ENCODE data around the gene OSCP1. TPM values are rescaled to one million over a fixed set of nuclear protein-coding genes. Genes with fewer than 3 reads are reported as not detected.

Gene OSCP1
- total and polyA plus RNA-seq, 2 experiments from 2014 or later = 2.2 to 2.6 TPM

DNA sequence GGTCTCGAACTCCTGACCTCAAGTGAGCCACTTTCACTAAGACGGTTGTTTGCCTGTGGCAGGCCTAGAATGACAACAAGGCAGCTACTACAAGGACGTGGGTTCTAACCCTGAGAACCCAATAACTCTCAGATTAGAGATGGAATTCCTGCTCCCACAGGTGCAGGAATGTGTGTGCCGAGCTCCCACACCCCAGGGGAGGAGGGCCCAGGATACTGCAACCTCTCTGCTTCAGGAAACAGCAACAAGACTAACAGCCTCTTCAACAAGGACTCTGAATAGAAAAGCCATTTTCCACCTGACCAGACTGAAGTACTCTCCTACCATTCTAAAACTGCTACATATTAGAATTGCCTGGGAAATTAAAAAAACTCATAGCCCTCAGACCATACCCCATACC, 57.4 kb downstream of the OSCP1 start:
- Histone ChIP-seq H3K9me2 (ENCODE audit: insufficient read depth) (no peaks in the 10 kb centered on the region), H3K79me2 (replicated peaks; ENCODE audit: insufficient read depth) (peaks cover 15% of the 10 kb centered on the region; the same call in 1 of the 2 replicates), H3K4me2 (no peak overlapping the region), H3K36me3 (ENCODE audit: insufficient read depth) (no peaks in the 10 kb centered on the region; the same call in 1 of the 2 replicates), H3K27ac (ENCODE audit: low read depth) (no peak overlapping the region), H3K4me3 (no peak overlapping the region), H3K27me3 (ENCODE audit: insufficient read depth) (no peaks in the 10 kb centered on the region), H4K20me1 (replicated peaks; ENCODE audit: insufficient read depth) (no peaks in the 10 kb centered on the region), H3K4me1 (ENCODE audit: insufficient read depth) (peaks cover 8% of the 10 kb centered on the region), H3F3A (replicated peaks; ENCODE audit: low read depth) (0 out of 2 replicates have a peak, but pooled peaks cover 2% of the 10 kb centered on the region), H2AFZ (no peak overlapping the region)
- H3K36me3 Mint-ChIP-seq (ENCODE audit: low read depth) = peaks cover 40% of the 10 kb centered on the region
- H3K27ac Mint-ChIP-seq = no peak overlapping the region
- DNase-seq (ENCODE audit: low spot score) = no peak
- no peak for ATAC-seq
- H3K9me3 Mint-ChIP-seq = no peaks in the 10 kb centered on the region
- H3K27me3 Mint-ChIP-seq (ENCODE audit: insufficient read depth, low read depth, poor library complexity) = peaks cover 11% of the 10 kb centered on the region
- H3K4me1 Mint-ChIP-seq = peaks cover 10% of the 10 kb centered on the region
- H3K4me3 Mint-ChIP-seq = no peak overlapping the region
- TF ChIP-seq, protein P1, sequence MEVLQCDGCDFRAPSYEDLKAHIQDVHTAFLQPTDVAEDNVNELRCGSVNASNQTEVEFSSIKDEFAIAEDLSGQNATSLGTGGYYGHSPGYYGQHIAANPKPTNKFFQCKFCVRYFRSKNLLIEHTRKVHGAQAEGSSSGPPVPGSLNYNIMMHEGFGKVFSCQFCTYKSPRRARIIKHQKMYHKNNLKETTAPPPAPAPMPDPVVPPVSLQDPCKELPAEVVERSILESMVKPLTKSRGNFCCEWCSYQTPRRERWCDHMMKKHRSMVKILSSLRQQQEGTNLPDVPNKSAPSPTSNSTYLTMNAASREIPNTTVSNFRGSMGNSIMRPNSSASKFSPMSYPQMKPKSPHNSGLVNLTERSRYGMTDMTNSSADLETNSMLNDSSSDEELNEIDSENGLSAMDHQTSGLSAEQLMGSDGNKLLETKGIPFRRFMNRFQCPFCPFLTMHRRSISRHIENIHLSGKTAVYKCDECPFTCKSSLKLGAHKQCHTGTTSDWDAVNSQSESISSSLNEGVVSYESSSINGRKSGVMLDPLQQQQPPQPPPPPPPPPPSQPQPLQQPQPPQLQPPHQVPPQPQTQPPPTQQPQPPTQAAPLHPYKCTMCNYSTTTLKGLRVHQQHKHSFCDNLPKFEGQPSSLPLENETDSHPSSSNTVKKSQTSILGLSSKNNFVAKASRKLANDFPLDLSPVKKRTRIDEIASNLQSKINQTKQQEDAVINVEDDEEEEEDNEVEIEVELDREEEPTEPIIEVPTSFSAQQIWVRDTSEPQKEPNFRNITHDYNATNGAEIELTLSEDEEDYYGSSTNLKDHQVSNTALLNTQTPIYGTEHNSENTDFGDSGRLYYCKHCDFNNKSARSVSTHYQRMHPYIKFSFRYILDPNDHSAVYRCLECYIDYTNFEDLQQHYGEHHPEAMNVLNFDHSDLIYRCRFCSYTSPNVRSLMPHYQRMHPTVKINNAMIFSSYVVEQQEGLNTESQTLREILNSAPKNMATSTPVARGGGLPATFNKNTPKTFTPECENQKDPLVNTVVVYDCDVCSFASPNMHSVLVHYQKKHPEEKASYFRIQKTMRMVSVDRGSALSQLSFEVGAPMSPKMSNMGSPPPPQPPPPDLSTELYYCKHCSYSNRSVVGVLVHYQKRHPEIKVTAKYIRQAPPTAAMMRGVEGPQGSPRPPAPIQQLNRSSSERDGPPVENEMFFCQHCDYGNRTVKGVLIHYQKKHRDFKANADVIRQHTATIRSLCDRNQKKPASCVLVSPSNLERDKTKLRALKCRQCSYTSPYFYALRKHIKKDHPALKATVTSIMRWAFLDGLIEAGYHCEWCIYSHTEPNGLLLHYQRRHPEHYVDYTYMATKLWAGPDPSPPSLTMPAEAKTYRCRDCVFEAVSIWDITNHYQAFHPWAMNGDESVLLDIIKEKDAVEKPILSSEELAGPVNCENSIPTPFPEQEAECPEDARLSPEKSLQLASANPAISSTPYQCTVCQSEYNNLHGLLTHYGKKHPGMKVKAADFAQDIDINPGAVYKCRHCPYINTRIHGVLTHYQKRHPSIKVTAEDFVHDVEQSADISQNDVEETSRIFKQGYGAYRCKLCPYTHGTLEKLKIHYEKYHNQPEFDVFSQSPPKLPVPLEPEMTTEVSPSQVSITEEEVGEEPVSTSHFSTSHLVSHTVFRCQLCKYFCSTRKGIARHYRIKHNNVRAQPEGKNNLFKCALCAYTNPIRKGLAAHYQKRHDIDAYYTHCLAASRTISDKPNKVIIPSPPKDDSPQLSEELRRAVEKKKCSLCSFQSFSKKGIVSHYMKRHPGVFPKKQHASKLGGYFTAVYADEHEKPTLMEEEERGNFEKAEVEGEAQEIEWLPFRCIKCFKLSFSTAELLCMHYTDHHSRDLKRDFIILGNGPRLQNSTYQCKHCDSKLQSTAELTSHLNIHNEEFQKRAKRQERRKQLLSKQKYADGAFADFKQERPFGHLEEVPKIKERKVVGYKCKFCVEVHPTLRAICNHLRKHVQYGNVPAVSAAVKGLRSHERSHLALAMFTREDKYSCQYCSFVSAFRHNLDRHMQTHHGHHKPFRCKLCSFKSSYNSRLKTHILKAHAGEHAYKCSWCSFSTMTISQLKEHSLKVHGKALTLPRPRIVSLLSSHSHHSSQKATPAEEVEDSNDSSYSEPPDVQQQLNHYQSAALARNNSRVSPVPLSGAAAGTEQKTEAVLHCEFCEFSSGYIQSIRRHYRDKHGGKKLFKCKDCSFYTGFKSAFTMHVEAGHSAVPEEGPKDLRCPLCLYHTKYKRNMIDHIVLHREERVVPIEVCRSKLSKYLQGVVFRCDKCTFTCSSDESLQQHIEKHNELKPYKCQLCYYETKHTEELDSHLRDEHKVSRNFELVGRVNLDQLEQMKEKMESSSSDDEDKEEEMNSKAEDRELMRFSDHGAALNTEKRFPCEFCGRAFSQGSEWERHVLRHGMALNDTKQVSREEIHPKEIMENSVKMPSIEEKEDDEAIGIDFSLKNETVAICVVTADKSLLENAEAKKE (CRISPR knock-in tag; IDR thresholded peaks at IDR 0.05) = no peak

DNA sequence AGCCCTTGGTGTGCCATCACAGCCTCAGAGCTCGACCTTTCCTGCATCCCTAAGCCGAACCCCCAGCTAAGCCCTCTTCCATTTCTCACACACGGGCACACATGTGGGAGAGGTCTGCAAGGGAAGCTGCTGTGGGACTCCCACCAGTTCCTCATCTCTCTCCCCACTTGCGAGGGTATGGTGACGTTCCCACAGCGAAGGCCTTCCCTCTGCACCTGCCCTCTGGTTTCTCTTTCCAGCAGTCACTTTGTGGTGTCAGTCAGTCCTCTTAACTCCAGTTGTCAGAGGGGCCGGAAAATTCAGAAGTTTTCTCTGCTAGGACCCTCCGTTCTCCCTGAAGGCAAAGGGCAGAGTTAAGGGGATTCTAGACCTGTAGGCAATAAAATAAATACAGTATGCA, 59.0 kb downstream of the OSCP1 start:
- peak overlapping the region; percentile 82 for H3K27ac Mint-ChIP-seq
- H3K27me3 Mint-ChIP-seq (ENCODE audit: insufficient read depth, low read depth, poor library complexity) = peaks cover 11% of the 10 kb centered on the region
- H2AFZ ChIP-seq = no peak overlapping the region
- TF ChIP-seq, protein P1 (CRISPR knock-in tag; IDR thresholded peaks at IDR 0.05) = no peak
- TF ChIP-seq EZH2 (IDR thresholded peaks at IDR 0.05; ENCODE audit: low read depth, unreplicated experiment) (no peak), ZNF331 (CRISPR knock-in tag; IDR thresholded peaks at IDR 0.05; ENCODE audit: low read depth) (no peak), POLR2AphosphoS5 (IDR thresholded peaks at IDR 0.05; ENCODE audit: low read depth) (no peak)
- TF ChIP-seq, protein P2, sequence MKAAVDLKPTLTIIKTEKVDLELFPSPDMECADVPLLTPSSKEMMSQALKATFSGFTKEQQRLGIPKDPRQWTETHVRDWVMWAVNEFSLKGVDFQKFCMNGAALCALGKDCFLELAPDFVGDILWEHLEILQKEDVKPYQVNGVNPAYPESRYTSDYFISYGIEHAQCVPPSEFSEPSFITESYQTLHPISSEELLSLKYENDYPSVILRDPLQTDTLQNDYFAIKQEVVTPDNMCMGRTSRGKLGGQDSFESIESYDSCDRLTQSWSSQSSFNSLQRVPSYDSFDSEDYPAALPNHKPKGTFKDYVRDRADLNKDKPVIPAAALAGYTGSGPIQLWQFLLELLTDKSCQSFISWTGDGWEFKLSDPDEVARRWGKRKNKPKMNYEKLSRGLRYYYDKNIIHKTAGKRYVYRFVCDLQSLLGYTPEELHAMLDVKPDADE (IDR thresholded peaks at IDR 0.05) = no peak

More for the DNA sequence above, 59.0 kb downstream of the OSCP1 start:
- Histone ChIP-seq H3K27me3 (ENCODE audit: insufficient read depth) (no peaks in the 10 kb centered on the region), H3K4me2 (no peak overlapping the region), H3K4me3 (no peak overlapping the region), H3K79me2 (replicated peaks; ENCODE audit: insufficient read depth) (peaks cover 9% of the 10 kb centered on the region; the same call in 1 of the 2 replicates), H3K4me1 (ENCODE audit: insufficient read depth) (peaks cover 9% of the 10 kb centered on the region), H3K36me3 (ENCODE audit: insufficient read depth) (no peaks in the 10 kb centered on the region; the same call in 1 of the 2 replicates), H3F3A (replicated peaks; ENCODE audit: low read depth) (peaks cover 12% of the 10 kb centered on the region; the same call in 1 of the 2 replicates), H3K27ac (ENCODE audit: low read depth) (no peak overlapping the region), H3K9me2 (ENCODE audit: insufficient read depth) (no peaks in the 10 kb centered on the region), H4K20me1 (replicated peaks; ENCODE audit: insufficient read depth) (no peaks in the 10 kb centered on the region)
- peaks cover 22% of the 10 kb centered on the region for H3K4me1 Mint-ChIP-seq
- ATAC-seq (no peak), DNase-seq (ENCODE audit: low spot score) (no peak)
- no peaks in the 10 kb centered on the region for H3K9me3 Mint-ChIP-seq
- peaks cover 40% of the 10 kb centered on the region for H3K36me3 Mint-ChIP-seq (ENCODE audit: low read depth)
- no peak overlapping the region for H3K4me3 Mint-ChIP-seq
